T-helper 2 cell treated with Interferon-gamma antibody and Interleukin-4, amounts not matched to agents 100 ng/mL and 5 ng/mL, for 36 hours (primary cell): Measurements from ENCODE around the gene NEK4. TPM values are rescaled to one million over a fixed set of nuclear protein-coding genes. Genes with fewer than 3 reads are reported as not detected.
"Not testable (repeated sequence)": the region's sequence is repeated elsewhere in the genome, so short reads cannot be mapped to it uniquely, and the experiment has no call there.

Source experiments
- intact Hi-C: fragments of 100-400 bp; cut with micrococcal nuclease; formaldehyde crosslinking; loops from one replicate; pipeline ENCODE4 v1.15.1; 2023
- total RNA-seq: library from RNA; stranded (reverse); gene quantifications from 2 replicates; pipeline ENCODE4 v1.2.3, GENCODE V29; 2022

NEK4 gene
- total RNA-seq, 1 donor from 2014 or later, result 29.9 TPM

- intact Hi-C loops, result no loop called here
These were observed 27.6 kb downstream of the NEK4 start for GRCh38 chr3:52743152-52743551.

- intact Hi-C loops, result loop anchor here (1.0 kb wide), 1 partner anchor 330 kb away; no protein-coding TSS in a partner anchor
These were observed 28.2 kb downstream of the NEK4 start for GRCh38 chr3:52742418-52743041.

GRCh38 chr3:52739730-52740129, 31.0 kb downstream of the NEK4 start:
- intact Hi-C loops, result no loop called here

- intact Hi-C loops, result no loop called here
These were observed 37.4 kb downstream of the NEK4 start for GRCh38 chr3:52733256-52733891.

GRCh38 chr3:52731590-52731989, 39.1 kb downstream of the NEK4 start:
- intact Hi-C loops, result no loop called here

- intact Hi-C loops, result no loop called here
These were observed 40.1 kb downstream of the NEK4 start for GRCh38 chr3:52730681-52731080.

- intact Hi-C loops, result not testable (repeated sequence)
These were observed 42.0 kb downstream of the NEK4 start for GRCh38 chr3:52728753-52729152.

- intact Hi-C loops, result no loop called here
These were observed 46.2 kb downstream of the NEK4 start for GRCh38 chr3:52724511-52724910.

- intact Hi-C loops, result no loop called here
These were observed 46.8 kb downstream of the NEK4 start for GRCh38 chr3:52723935-52724334.

GRCh38 chr3:52722491-52722890, 48.2 kb downstream of the NEK4 start:
- intact Hi-C loops, result no loop called here

GRCh38 chr3:52721730-52722008, 49.1 kb downstream of the NEK4 start:
- intact Hi-C loops, result loop anchor here (2.0 kb wide), 1 partner anchor 15 kb away; the partner anchor contains the start of gene SPCS1

- intact Hi-C loops, result loop anchor here (2.0 kb wide), 1 partner anchor 14 kb away; the partner anchor contains the start of gene SPCS1
These were observed 49.6 kb downstream of the NEK4 start for GRCh38 chr3:52721002-52721729.

- intact Hi-C loops, result loop anchor here (2.0 kb wide), 1 partner anchor 13 kb away; the partner anchor contains the start of gene SPCS1
These were observed 51.1 kb downstream of the NEK4 start for GRCh38 chr3:52719618-52720017.

- intact Hi-C loops, result no loop called here
These were observed 54.9 kb downstream of the NEK4 start for GRCh38 chr3:52715714-52716305.

GRCh38 chr3:52714335-52715302, 56.1 kb downstream of the NEK4 start:
- intact Hi-C loops, result no loop called here

- intact Hi-C loops, result no loop called here
These were observed 58.2 kb downstream of the NEK4 start for GRCh38 chr3:52712291-52713212.

GRCh38 chr3:52710512-52710911, 60.2 kb downstream of the NEK4 start:
- intact Hi-C loops, result no loop called here

- intact Hi-C loops, result loop anchor here (2.0 to 10.0 kb wide), 2 partner anchors 13 to 637 kb away; partner anchors contain the start of gene DCP1A
These were observed 63.2 kb downstream of the NEK4 start for GRCh38 chr3:52707585-52707984.
